HepG2 (cell line): ENCODE data around the gene MAN2A1. TPM values are rescaled to one million over a fixed set of nuclear protein-coding genes. Genes with fewer than 3 reads are reported as not detected.
"Not testable (repeated sequence)": the region's sequence is repeated elsewhere in the genome, so short reads cannot be mapped to it uniquely, and the experiment has no call there.

Source experiments
- ATAC-seq: fragments of 200-7000 bp; cut with Tn5 transposase; 3 replicates; pipeline ENCODE4 v1.9.1; 2020; ENCODE audit warnings: mild to moderate bottlenecking, moderate library complexity
- BruUV-seq: library from RNA; stranded (reverse); fragments of 400-500 nt; replicated peaks from 2 replicates; lab custom pipeline; 2021; lab: Mats Ljungman, UMichigan
- CTCF ChIA-PET: fragments of 300-600 bp; formaldehyde crosslinking; extraction: SDS; loops from one replicate; lab custom pipeline; 2021; ENCODE audit warnings: low total read pairs, inconsistent platforms, low intra/inter-chr PET ratio; lab: Yijun Ruan, JAX
- POLR2A ChIA-PET: fragments of 350-600 bp; sonication (Branson Sonifier 250); formaldehyde crosslinking; loops from one replicate; lab custom pipeline; 2020; ENCODE audit warnings: antibody characterized with exemption, inconsistent platforms; lab: Yijun Ruan, JAX
- DNase-seq: peaks from one replicate; pipeline ENCODE4 v3.0.0-alpha.2; 2015; ENCODE audit warnings: low spot score
- FAIRE-seq: peaks from 3 replicates; lab custom pipeline; 2011; peaks lifted over from hg19 to GRCh38; lab: Jason Lieb, UNC
- H2AFZ ChIP-seq: one replicate; pipeline ENCODE4 v1.6.1; 2011; ENCODE audit warnings: low read length, inconsistent platforms
- H3K27ac ChIP-seq: fragments of 300-600 bp; 3 replicates; pipeline ENCODE4 v1.8.0; 2011; ENCODE audit warnings: mixed run types, mild to moderate bottlenecking, mixed read lengths, low read length, inconsistent platforms; ENCODE audit not compliant: insufficient read depth; ENCODE audit errors: extremely low read length
- H3K27me3 ChIP-seq, 2 experiments: fragments of 200-600 bp in 1 of 2; 2 replicates in 1 of 2; 3 replicates in 1 of 2; pipeline versions ENCODE4 v1.6.0 to v1.8.0; 2011; ENCODE audit warnings: low read length in 2 of 2, mild to moderate bottlenecking in 2 of 2, moderate library complexity in 2 of 2, inconsistent platforms in 1 of 2; ENCODE audit not compliant: insufficient read depth in 2 of 2, control insufficient read depth in 1 of 2
- H3K36me3 ChIP-seq, 2 experiments: fragments of 200-600 bp in 1 of 2; replicated peaks in 1 of 2; 2 replicates in 1 of 2; 3 replicates in 1 of 2; pipeline versions ENCODE4 v1.5.1 to v1.8.0; 2011; ENCODE audit warnings: low read length in 2 of 2, inconsistent platforms in 1 of 2; ENCODE audit not compliant: insufficient read depth in 2 of 2, control insufficient read depth in 1 of 2
- H3K4me1 ChIP-seq: 2 replicates; pipeline ENCODE4 v1.5.1; 2012; ENCODE audit warnings: low read length, inconsistent platforms; ENCODE audit not compliant: insufficient read depth
- H3K4me2 ChIP-seq: 2 replicates; pipeline ENCODE4 v1.6.0; 2011; ENCODE audit warnings: low read depth, low read length, inconsistent platforms
- H3K4me3 ChIP-seq, 3 experiments: fragments of 200-600 bp in 1 of 3; sonication (generic), shearing (Covaris generic) in 1 of 3; replicated peaks in 1 of 3; 2 replicates each; pipeline ENCODE4 v1.5.1; 2011 to 2016; ENCODE audit warnings: low read length in 3 of 3, inconsistent platforms in 2 of 3, low read depth in 2 of 3, mild to moderate bottlenecking in 2 of 3, control low read depth in 1 of 3, mixed read lengths in 1 of 3; ENCODE audit not compliant: insufficient read depth in 1 of 3
- H3K79me2 ChIP-seq: one replicate; pipeline ENCODE4 v1.6.1; 2011; ENCODE audit warnings: low read length, inconsistent platforms; ENCODE audit not compliant: insufficient read depth
- H3K9ac ChIP-seq: 2 replicates; pipeline ENCODE4 v1.6.0; 2011; ENCODE audit warnings: mild to moderate bottlenecking, low read depth, low read length, inconsistent platforms; ENCODE audit not compliant: insufficient read depth
- H3K9me3 ChIP-seq: 2 replicates; pipeline ENCODE4 v1.5.1; 2012; ENCODE audit warnings: mild to moderate bottlenecking, low read length
- H4K20me1 ChIP-seq: 2 replicates; pipeline ENCODE4 v1.6.0; 2011; ENCODE audit warnings: inconsistent platforms, mild to moderate bottlenecking, low read length, moderate library complexity; ENCODE audit not compliant: insufficient read depth
- BCL3 ChIP-seq: sonication (generic); formaldehyde crosslinking; IDR thresholded peaks from 2 replicates; pipeline ENCODE4 v1.5.1; 2020; ENCODE audit warnings: mild to moderate bottlenecking, missing genetic modification reagents, moderate library complexity
- CENPX ChIP-seq: sonication (generic); formaldehyde crosslinking; IDR thresholded peaks from 2 replicates; pipeline ENCODE4 v1.9.0; 2021; ENCODE audit warnings: mild to moderate bottlenecking, missing genetic modification reagents, moderate library complexity
- GABPA ChIP-seq, 2 experiments: IDR thresholded peaks; 2 replicates each; pipeline ENCODE4 v1.6.1; 2011 to 2016; ENCODE audit warnings: low read depth in 2 of 2, low read length in 1 of 2, missing biosample characterization in 1 of 2, missing genetic modification characterization in 1 of 2
- KAT8 ChIP-seq: IDR thresholded peaks from 2 replicates; pipeline ENCODE4 v1.6.1; 2016; ENCODE audit warnings: missing genetic modification reagents, missing compliant biosample characterization
- KMT2A ChIP-seq: sonication (generic); formaldehyde crosslinking; IDR thresholded peaks from 2 replicates; pipeline ENCODE4 v1.4.0; 2020; ENCODE audit warnings: missing genetic modification reagents
- SUZ12 ChIP-seq: fragments of 150-350 bp; IDR thresholded peaks from 2 replicates; pipeline ENCODE4 v1.6.1; 2014; ENCODE audit warnings: low read depth, low read length
- WIZ ChIP-seq: sonication (generic); formaldehyde crosslinking; IDR thresholded peaks from 2 replicates; pipeline ENCODE4 v1.5.1; 2020; ENCODE audit warnings: mild to moderate bottlenecking, missing genetic modification reagents
- ZBED4 ChIP-seq: sonication (generic); formaldehyde crosslinking; IDR thresholded peaks from 2 replicates; pipeline ENCODE4 v1.4.0; 2020; ENCODE audit warnings: missing genetic modification reagents, borderline replicate concordance
- ZNF280B ChIP-seq: sonication (generic); formaldehyde crosslinking; IDR thresholded peaks from 2 replicates; pipeline ENCODE4 v1.5.0; 2020; ENCODE audit warnings: missing genetic modification reagents, mild to moderate bottlenecking, borderline replicate concordance
- WGBS: methylation state at CpG from one replicate; pipeline ENCODE4 v1.1.6; 2017; ENCODE audit warnings: low lambda C conversion rate; 5-methylcytosine and 5-hydroxymethylcytosine counted together
- in situ Hi-C: cut with HindIII; loops from 2 replicates; pipeline ENCODE4 v1.10.0; 2017; ENCODE audit warnings: low pct_unique_long_range_greater_than_20kb; ENCODE audit not compliant: extremely low pct_ligation_motif_present
- intact Hi-C: fragments of 100-400 bp; cut with micrococcal nuclease; formaldehyde crosslinking; loops from one replicate; pipeline ENCODE4 v1.10.0; 2022; ENCODE audit not compliant: unreplicated experiment
- polyA plus RNA-seq, 8 experiments: library from polyadenylated mRNA; depleted of rRNA in 3 of 8; stranded (reverse) in 7 of 8; unstranded in 1 of 8; fragments of >200 nt; fragmentation: Illumina TruSeq in 4 of 8; extraction: Trizol in 4 of 8; gene quantifications; 2 replicates each; pipeline versions ENCODE4 v1.2.1 to v1.2.3, GENCODE V29; 2011 to 2016; ENCODE audit warnings: low read depth in 4 of 8, missing spikeins in 1 of 8, mixed read lengths in 1 of 8; ENCODE audit not compliant: insufficient read depth in 1 of 8
- total RNA-seq, 5 experiments: library from RNA; depleted of rRNA; stranded (reverse); fragments of >200 nt; fragmentation: Illumina TruSeq; extraction: Trizol; gene quantifications; 2 replicates each; pipeline ENCODE4 v1.2.3, GENCODE V29; 2016; ENCODE audit warnings: low read depth in 1 of 5

The MAN2A1 gene
- total and polyA plus RNA-seq, 2 of the 13 experiments (the other 11 are each of a cell fraction or from before 2014, with no cell fraction given): 56.2 to 80.5 TPM

GRCh38 chr5:109832207-109833188 is 142.8 kb downstream of the MAN2A1 start:
- ATAC-seq, BruUV-seq, H3K27me3 ChIP-seq, H3K4me2 ChIP-seq, intact Hi-C loops, H3K27ac ChIP-seq, H4K20me1 ChIP-seq, POLR2A ChIA-PET, FAIRE-seq, H3K36me3 ChIP-seq, DNase-seq, H3K9me3 ChIP-seq, CTCF ChIA-PET, H3K4me3 ChIP-seq, H3K4me1 ChIP-seq, H3K79me2 ChIP-seq, H3K9ac ChIP-seq, H2AFZ ChIP-seq, in situ Hi-C loops: not testable (repeated sequence)
- WGBS: 98% methylated on average over 25 of the region's 42 CpGs

- no peaks in the 10 kb centered on the region for H3K79me2 ChIP-seq
- POLR2A ChIA-PET: no interaction called here
- H3K4me1 ChIP-seq: no peaks in the 10 kb centered on the region
- FAIRE-seq: no peak
- H3K27ac ChIP-seq: no peak overlapping the region
- no peak overlapping the region for H3K4me3 ChIP-seq
- H2AFZ ChIP-seq: no peak overlapping the region
- H3K4me2 ChIP-seq: no peak overlapping the region
- no peaks in the 10 kb centered on the region for H4K20me1 ChIP-seq
- no peaks in the 10 kb centered on the region for H3K9me3 ChIP-seq
- no peak overlapping the region for H3K9ac ChIP-seq
- BruUV-seq: no TSS peak
- no peaks in the 10 kb centered on the region for H3K27me3 ChIP-seq
- 97% methylated on average over 3 of the region's 3 CpGs for WGBS
- ATAC-seq: no peak
- intact Hi-C loops: no loop called here
- CTCF ChIA-PET: no interaction called here
- DNase-seq: no peak
- in situ Hi-C loops: no loop called here
- H3K36me3 ChIP-seq: peaks cover 2 to 7% of the 10 kb centered on the region in 2 experiments; a peak in 3 of 5 replicates
- TF ChIP-seq CENPX (CRISPR knock-in tag) (no peak), ZBED4 (CRISPR knock-in tag) (no peak), KAT8 (CRISPR knock-in tag) (no peak), KMT2A (CRISPR knock-in tag) (no peak), BCL3 (no peak), SUZ12 (no peak), ZNF280B (CRISPR knock-in tag) (no peak), WIZ (CRISPR knock-in tag) (no peak), GABPA (IDR thresholded peaks at IDR 0.05; ENCODE audit: low read depth, low read length) (no peak), GABPA (CRISPR knock-in tag; IDR thresholded peaks at IDR 0.05; ENCODE audit: low read depth) (no peak)
These were observed 144.2 kb downstream of the MAN2A1 start for GRCh38 chr5:109833946-109834345.
